Osteocyte (in vitro differentiated cells): Measurements from ENCODE around the gene RHCG. TPM values are rescaled to one million over a fixed set of nuclear protein-coding genes. Genes with fewer than 3 reads are reported as not detected.

Source experiments
- DNase-seq: peaks from one replicate; pipeline ENCODE4 v3.0.0; 2021; ENCODE audit warnings: mixed read lengths; ENCODE audit not compliant: unreplicated experiment; ENCODE audit errors: extremely low spot score
- H3K27ac Mint-ChIP-seq: one replicate; pipeline ENCODE4 v1.8.0; 2021; ENCODE audit warnings: mild to moderate bottlenecking, mixed read lengths; ENCODE audit not compliant: unreplicated experiment
- H3K27me3 Mint-ChIP-seq: one replicate; pipeline ENCODE4 v1.8.0; 2021; ENCODE audit warnings: mixed read lengths; ENCODE audit not compliant: unreplicated experiment
- H3K36me3 Mint-ChIP-seq: one replicate; pipeline ENCODE4 v1.8.0; 2021; ENCODE audit warnings: mixed read lengths; ENCODE audit not compliant: unreplicated experiment
- H3K4me1 Mint-ChIP-seq: one replicate; pipeline ENCODE4 v1.8.0; 2021; ENCODE audit warnings: mixed read lengths; ENCODE audit not compliant: unreplicated experiment
- H3K4me3 Mint-ChIP-seq: one replicate; pipeline ENCODE4 v1.8.0; 2021; ENCODE audit warnings: mild to moderate bottlenecking, moderate library complexity, mixed read lengths; ENCODE audit not compliant: unreplicated experiment
- H3K9me3 Mint-ChIP-seq: one replicate; pipeline ENCODE4 v1.8.0; 2021; ENCODE audit warnings: mixed read lengths; ENCODE audit not compliant: unreplicated experiment
- CTCF ChIP-seq: fragments of 200-600 bp; sonication (generic); IDR thresholded peaks from 2 replicates; pipeline ENCODE4 v1.5.0; 2021; ENCODE audit warnings: antibody characterized with exemption, mild to moderate bottlenecking, moderate library complexity
- total RNA-seq: library from RNA; stranded (reverse); gene quantifications from 2 replicates; pipeline ENCODE4 v1.2.1, GENCODE V29; 2021

RHCG gene
- total RNA-seq, 1 donor from 2014 or later: not detected

- no peak for TF ChIP-seq CTCF
- H3K4me3 Mint-ChIP-seq: no peak overlapping the region
- no peak overlapping the region for H3K27ac Mint-ChIP-seq
- H3K36me3 Mint-ChIP-seq: no peaks in the 10 kb centered on the region
- peaks cover 31% of the 10 kb centered on the region for H3K27me3 Mint-ChIP-seq
- H3K4me1 Mint-ChIP-seq: no peaks in the 10 kb centered on the region
- DNase-seq: no peak
- no peaks in the 10 kb centered on the region for H3K9me3 Mint-ChIP-seq
Measured at GRCh38 chr15:89451846-89452245, 44.5 kb downstream of the RHCG start.

DNA sequence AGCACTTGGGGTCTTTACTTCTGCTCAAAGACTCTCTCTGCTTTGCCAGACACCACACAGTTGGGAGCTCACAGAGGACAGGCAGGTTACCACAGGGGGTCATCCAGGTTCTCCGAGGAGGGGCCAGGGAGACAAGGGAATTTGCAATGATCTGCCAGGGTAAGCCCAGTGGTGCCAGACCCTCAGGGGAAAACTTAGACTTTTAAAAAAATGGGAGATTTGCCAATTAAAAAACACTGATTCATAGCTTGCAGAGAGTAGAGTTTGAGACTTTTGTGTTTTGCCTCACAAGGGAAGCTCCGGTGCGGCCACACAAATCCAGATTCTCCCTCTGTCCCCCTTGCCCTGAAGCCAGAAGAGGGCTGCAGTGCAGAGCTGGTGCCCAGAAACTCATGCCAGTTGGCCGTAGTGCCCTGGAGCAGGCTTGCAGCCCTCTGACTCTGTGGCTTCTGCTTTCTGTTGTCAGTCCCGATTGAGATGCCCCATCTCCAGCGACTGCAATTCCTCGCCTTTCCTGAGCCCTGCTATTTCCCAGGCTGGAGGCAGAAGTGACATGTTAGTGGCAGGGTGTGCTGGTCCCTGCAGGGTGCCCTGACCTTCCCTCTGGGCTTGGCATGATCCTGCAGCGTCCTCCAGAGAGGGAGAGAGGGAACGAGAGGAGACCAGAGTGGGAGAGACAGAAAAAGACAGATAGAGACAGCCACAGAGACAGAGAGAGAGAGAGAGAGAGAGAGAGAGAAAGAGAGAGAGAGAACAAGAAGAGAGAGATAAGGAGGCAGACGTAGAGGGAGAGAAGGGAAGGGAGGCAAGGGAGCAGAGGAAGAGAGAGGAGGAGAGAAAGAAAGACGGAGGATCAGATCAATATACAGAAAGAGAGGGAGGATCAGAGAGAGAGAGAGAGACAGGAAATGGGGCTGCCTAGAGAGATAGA, 46.0 kb downstream of the RHCG start:
- TF ChIP-seq CTCF: no peak
- no peaks in the 10 kb centered on the region for H3K4me1 Mint-ChIP-seq
- H3K27ac Mint-ChIP-seq: no peak overlapping the region
- peaks cover 35% of the 10 kb centered on the region for H3K27me3 Mint-ChIP-seq
- no peak for DNase-seq
- H3K9me3 Mint-ChIP-seq: no peaks in the 10 kb centered on the region
- no peaks in the 10 kb centered on the region for H3K36me3 Mint-ChIP-seq
- H3K4me3 Mint-ChIP-seq: no peak overlapping the region

- no peak overlapping the region for H3K27ac Mint-ChIP-seq
- no peak for DNase-seq
Measured at GRCh38 chr15:89448825-89449224, 47.6 kb downstream of the RHCG start.

GRCh38 chr15:89447676-89448075, 48.7 kb downstream of the RHCG start:
- Mint-ChIP-seq H3K4me3 (no peak overlapping the region), H3K9me3 (no peaks in the 10 kb centered on the region), H3K36me3 (no peaks in the 10 kb centered on the region), H3K27ac (no peak overlapping the region), H3K4me1 (no peaks in the 10 kb centered on the region), H3K27me3 (peaks cover 37% of the 10 kb centered on the region)
- DNase-seq: no peak
- no peak for TF ChIP-seq CTCF

More at GRCh38 chr15:89448825-89449224, 47.6 kb downstream of the RHCG start:
- H3K27me3 Mint-ChIP-seq: peaks cover 40% of the 10 kb centered on the region
- no peak for TF ChIP-seq CTCF
- H3K36me3 Mint-ChIP-seq: no peaks in the 10 kb centered on the region
- no peak overlapping the region for H3K4me3 Mint-ChIP-seq
- H3K4me1 Mint-ChIP-seq: no peaks in the 10 kb centered on the region
- H3K9me3 Mint-ChIP-seq: no peaks in the 10 kb centered on the region

DNA sequence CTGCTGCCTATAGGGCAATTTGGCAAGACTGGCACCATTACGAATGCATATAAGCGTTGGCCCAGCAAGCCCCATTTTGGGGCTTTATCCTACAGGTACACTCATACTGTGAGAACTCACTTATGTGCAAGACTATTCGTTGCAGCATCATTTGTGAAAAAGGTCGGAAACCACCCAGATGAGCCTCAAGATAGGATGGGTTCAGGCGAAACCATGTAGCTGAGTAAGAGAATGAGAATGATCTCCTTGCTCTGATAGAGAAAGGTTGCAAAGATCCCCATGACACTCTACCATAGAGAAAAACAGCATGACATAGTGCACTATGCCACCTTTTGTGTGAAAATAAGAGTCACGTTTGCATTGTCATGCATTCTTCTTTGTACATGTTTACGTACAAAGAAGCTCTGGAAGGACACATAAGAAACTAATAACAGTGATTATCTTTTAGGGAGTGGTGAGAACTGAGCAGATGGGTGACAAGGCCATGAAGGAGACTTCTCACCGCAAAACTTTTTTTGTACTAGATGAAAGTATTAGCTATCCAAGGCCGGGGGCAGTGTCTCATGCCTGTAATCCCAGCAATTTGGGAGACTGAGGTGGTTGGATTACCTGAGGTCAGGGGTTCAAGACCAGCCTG, 50.0 kb downstream of the RHCG start:
- no peak overlapping the region for H3K4me3 Mint-ChIP-seq
- peaks cover 33% of the 10 kb centered on the region for H3K27me3 Mint-ChIP-seq
- DNase-seq: no peak
- H3K27ac Mint-ChIP-seq: no peak overlapping the region
- no peaks in the 10 kb centered on the region for H3K9me3 Mint-ChIP-seq
- no peak for TF ChIP-seq CTCF
- no peaks in the 10 kb centered on the region for H3K4me1 Mint-ChIP-seq
- H3K36me3 Mint-ChIP-seq: no peaks in the 10 kb centered on the region
